Measurements from ENCODE around the gene FBXO31. TPM values are rescaled to one million over a fixed set of nuclear protein-coding genes. Genes with fewer than 3 reads are reported as not detected.

FBXO31 gene
- total RNA-seq, 2 experiments from 2014 or later, result 36.6 TPM

- Mint-ChIP-seq H3K27ac (no peak overlapping the region), H3K4me3 (no peak overlapping the region), H3K36me3 (peaks cover 23% of the 10 kb centered on the region), H3K9me3 (no peaks in the 10 kb centered on the region), H3K4me1 (peaks cover 14% of the 10 kb centered on the region), H3K27me3 (no peaks in the 10 kb centered on the region)
- DNase-seq (no peak), ATAC-seq (ENCODE audit: low read depth) (no peak)
- POLR2A ChIA-PET, result no interaction called here
These were observed 46.9 kb downstream of the FBXO31 start for GRCh38 chr16:87336434-87337240.

- DNase-seq (no peak), ATAC-seq (ENCODE audit: low read depth) (no peak)
- Mint-ChIP-seq H3K4me1 (peaks cover 10% of the 10 kb centered on the region), H3K9me3 (no peaks in the 10 kb centered on the region), H3K27me3 (no peaks in the 10 kb centered on the region), H3K27ac (no peak overlapping the region), H3K4me3 (no peak overlapping the region), H3K36me3 (peaks cover 20% of the 10 kb centered on the region)
- POLR2A ChIA-PET, result no interaction called here
These were observed 47.7 kb downstream of the FBXO31 start for GRCh38 chr16:87335625-87336433.

GRCh38 chr16:87334651-87335624 is 48.6 kb downstream of the FBXO31 start:
- POLR2A ChIA-PET, result no interaction called here
- no peak for DNase-seq
- no peak overlapping the region for H3K4me3 Mint-ChIP-seq
- no peaks in the 10 kb centered on the region for H3K9me3 Mint-ChIP-seq
- peaks cover 8% of the 10 kb centered on the region for H3K4me1 Mint-ChIP-seq
- no peak overlapping the region for H3K27ac Mint-ChIP-seq
- no peak for ATAC-seq (ENCODE audit: low read depth)
- H3K36me3 Mint-ChIP-seq, result peaks cover 14% of the 10 kb centered on the region
- H3K27me3 Mint-ChIP-seq, result no peaks in the 10 kb centered on the region

GRCh38 chr16:87333581-87334331 is 49.8 kb downstream of the FBXO31 start:
- Mint-ChIP-seq H3K27ac (no peak overlapping the region), H3K36me3 (peaks cover 9% of the 10 kb centered on the region), H3K4me1 (peaks cover 8% of the 10 kb centered on the region), H3K27me3 (no peaks in the 10 kb centered on the region), H3K4me3 (no peak overlapping the region), H3K9me3 (no peaks in the 10 kb centered on the region)
- POLR2A ChIA-PET, result interaction anchor here (1.0 kb wide), 1 partner anchor 10 kb away, joined by 3 read pairs; no protein-coding TSS in a partner anchor
- ATAC-seq (ENCODE audit: low read depth) (no peak), DNase-seq (no peak)

- no peak overlapping the region for H3K4me3 Mint-ChIP-seq
- ATAC-seq (ENCODE audit: low read depth) (no peak), DNase-seq (no peak)
- H3K36me3 Mint-ChIP-seq, result peaks cover 7% of the 10 kb centered on the region
- no peak overlapping the region for H3K27ac Mint-ChIP-seq
- H3K4me1 Mint-ChIP-seq, result peaks cover 8% of the 10 kb centered on the region
- H3K9me3 Mint-ChIP-seq, result no peaks in the 10 kb centered on the region
- POLR2A ChIA-PET, result interaction anchor here (1.0 kb wide), 1 partner anchor 11 kb away, joined by 3 read pairs; no protein-coding TSS in a partner anchor
- no peaks in the 10 kb centered on the region for H3K27me3 Mint-ChIP-seq
These were observed 50.5 kb downstream of the FBXO31 start for GRCh38 chr16:87333101-87333500.

- Mint-ChIP-seq H3K27ac (no peak overlapping the region), H3K4me1 (peaks cover 4% of the 10 kb centered on the region), H3K27me3 (no peaks in the 10 kb centered on the region), H3K4me3 (no peak overlapping the region), H3K36me3 (peaks cover 4% of the 10 kb centered on the region), H3K9me3 (no peaks in the 10 kb centered on the region)
- POLR2A ChIA-PET, result interaction anchor here (0.5 to 1.6 kb wide), 2 partner anchors 51 to 55 kb away, joined by 3 to 7 read pairs; partner anchors contain the start of gene FBXO31
- DNase-seq, result no peak
- ATAC-seq (ENCODE audit: low read depth), result no peak
These were observed 51.4 kb downstream of the FBXO31 start for GRCh38 chr16:87332150-87332549.

GRCh38 chr16:87331241-87331801 is 52.3 kb downstream of the FBXO31 start:
- Mint-ChIP-seq H3K27ac (no peak overlapping the region), H3K4me1 (peaks cover 2% of the 10 kb centered on the region), H3K4me3 (no peak overlapping the region), H3K27me3 (no peaks in the 10 kb centered on the region), H3K36me3 (peaks cover 3% of the 10 kb centered on the region), H3K9me3 (no peaks in the 10 kb centered on the region)
- ATAC-seq (ENCODE audit: low read depth) (no peak), DNase-seq (no peak)
- POLR2A ChIA-PET, result interaction anchor here (0.5 to 1.6 kb wide), 4 partner anchors 52 to 718 kb away, joined by 3 to 7 read pairs (median 4); partner anchors contain the start of gene FBXO31

DNA sequence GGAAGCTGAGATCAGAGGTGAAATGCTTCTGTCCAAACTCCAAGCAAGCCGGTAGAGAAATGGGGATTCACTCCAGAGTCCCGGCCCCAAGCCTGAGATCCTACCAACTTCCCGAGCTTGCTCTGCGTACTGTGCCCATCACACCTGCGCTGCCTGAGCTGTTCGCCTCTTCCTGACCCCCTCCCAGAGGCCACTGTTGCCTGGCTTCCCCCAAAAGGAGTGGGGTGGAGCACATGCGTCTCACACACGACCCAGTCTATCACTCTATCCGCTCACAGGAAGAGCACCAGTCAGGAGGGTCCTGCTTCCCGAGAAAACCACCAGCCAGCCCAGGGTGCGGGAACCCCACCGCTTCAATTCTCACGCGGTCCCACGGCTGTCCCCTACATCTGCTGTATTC is 52.9 kb downstream of the FBXO31 start:
- Mint-ChIP-seq H3K36me3 (peaks cover 3% of the 10 kb centered on the region), H3K4me1 (no peaks in the 10 kb centered on the region), H3K4me3 (no peak overlapping the region), H3K27me3 (no peaks in the 10 kb centered on the region), H3K9me3 (no peaks in the 10 kb centered on the region), H3K27ac (no peak overlapping the region)
- ATAC-seq (ENCODE audit: low read depth) (no peak), DNase-seq (no peak)
- POLR2A ChIA-PET, result interaction anchor here (0.6 kb wide), 1 partner anchor 718 kb away, joined by 3 read pairs; no protein-coding TSS in a partner anchor

- H3K27ac Mint-ChIP-seq, result no peak overlapping the region
- H3K4me3 Mint-ChIP-seq, result no peak overlapping the region
- DNase-seq (no peak), ATAC-seq (ENCODE audit: low read depth) (no peak)
- H3K27me3 Mint-ChIP-seq, result no peaks in the 10 kb centered on the region
- H3K4me1 Mint-ChIP-seq, result peaks cover 2% of the 10 kb centered on the region
- POLR2A ChIA-PET, result no interaction called here
- H3K36me3 Mint-ChIP-seq, result peaks cover 3% of the 10 kb centered on the region
- H3K9me3 Mint-ChIP-seq, result no peaks in the 10 kb centered on the region
These were observed 53.3 kb downstream of the FBXO31 start for GRCh38 chr16:87330257-87330624.

- ATAC-seq (ENCODE audit: low read depth), result no peak
- DNase-seq, result no peak
- no peak overlapping the region for H3K4me3 Mint-ChIP-seq
- H3K27ac Mint-ChIP-seq, result no peak overlapping the region
- POLR2A ChIA-PET, result no interaction called here
- no peaks in the 10 kb centered on the region for H3K9me3 Mint-ChIP-seq
- peaks cover 3% of the 10 kb centered on the region for H3K36me3 Mint-ChIP-seq
- peaks cover 2% of the 10 kb centered on the region for H3K4me1 Mint-ChIP-seq
- no peaks in the 10 kb centered on the region for H3K27me3 Mint-ChIP-seq
These were observed 53.9 kb downstream of the FBXO31 start for GRCh38 chr16:87329436-87330256.

- Mint-ChIP-seq H3K4me1 (peaks cover 2% of the 10 kb centered on the region), H3K36me3 (peaks cover 3% of the 10 kb centered on the region), H3K27me3 (no peaks in the 10 kb centered on the region), H3K27ac (no peak overlapping the region), H3K4me3 (no peak overlapping the region), H3K9me3 (no peaks in the 10 kb centered on the region)
- no peak for DNase-seq
- no peak for ATAC-seq (ENCODE audit: low read depth)
- POLR2A ChIA-PET, result no interaction called here
These were observed 54.7 kb downstream of the FBXO31 start for GRCh38 chr16:87328846-87329245.

Measured in activated naive CD8-positive, alpha-beta T cell treated with anti-CD3 and anti-CD28 coated beads, Interleukin-2, amount 10 ng/mL, durations not matched to agents 7 days and 5 days (primary cell).